ENCODE measurements around the gene SAC3D1. TPM values are rescaled to one million over a fixed set of nuclear protein-coding genes. Genes with fewer than 3 reads are reported as not detected.

The SAC3D1 gene
- polyA plus RNA-seq, 2 of the 4 experiments (the other 2 are of a cell fraction), result 12.9 to 29.0 TPM

DNA sequence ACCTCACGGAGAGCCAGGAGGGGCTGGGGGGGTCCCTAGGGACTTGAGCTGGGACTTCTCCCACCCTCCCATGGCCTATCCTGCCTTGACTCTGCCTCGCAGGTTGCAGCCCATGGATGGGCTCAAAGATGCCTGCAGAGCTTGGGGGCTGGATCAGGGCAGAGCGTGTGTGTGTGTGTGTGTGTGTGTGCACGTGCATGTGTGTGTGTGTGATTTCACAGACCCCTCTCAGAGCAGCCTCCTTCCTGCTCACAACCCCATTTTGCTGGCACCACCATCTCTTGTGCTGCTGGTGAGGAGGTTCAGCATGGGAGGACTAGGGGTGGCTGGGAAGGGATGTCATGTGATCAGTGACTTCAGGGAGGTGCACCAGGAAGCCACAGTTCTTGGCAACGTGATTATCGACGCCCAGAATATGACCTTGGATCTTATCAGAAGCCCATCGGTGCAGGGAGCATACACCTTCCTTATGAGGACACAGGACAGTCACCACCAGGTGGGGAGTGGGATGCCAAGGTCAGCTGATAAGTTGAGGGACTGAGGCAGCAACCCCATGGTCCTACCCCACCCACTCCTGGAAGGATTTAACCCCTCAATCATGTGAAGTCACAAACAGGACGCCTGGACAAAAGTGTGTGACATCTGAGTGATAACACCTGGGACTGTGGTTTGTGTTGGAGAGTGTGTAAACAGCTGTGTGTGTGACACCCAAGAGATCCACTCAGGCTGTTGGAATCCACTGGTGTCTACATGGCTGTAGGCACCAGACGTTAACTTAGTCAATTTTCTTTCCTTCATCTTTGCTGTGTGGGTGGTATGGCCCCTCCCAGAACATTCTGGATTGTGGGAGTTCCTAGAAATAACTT is 19.2 kb downstream of the SAC3D1 start:
- H3K9me3 ChIP-seq, result no peaks in the 10 kb centered on the region
- no peak; a peak in 1 of 6 replicates for ATAC-seq
- ChIA-PET POLR2A (no interaction called here), CTCF (interaction anchor here (2.2 kb wide), 1 partner anchor 18 kb away, joined by 4 read pairs; no protein-coding TSS in a partner anchor)
- H3K4me2 ChIP-seq, result no peak overlapping the region
- 49% methylated on average over 10 of the region's 10 CpGs for WGBS (ENCODE audit: missing lambda C conversion rate)
- no peak overlapping the region for H3K4me3 ChIP-seq
- no peak for FAIRE-seq
- no peak for TF ChIP-seq CHD4 (IDR thresholded peaks at IDR 0.05; ENCODE audit: borderline replicate concordance)
- no peak for TF ChIP-seq SREBF2 (IDR thresholded peaks at IDR 0.05)
- TF ChIP-seq, protein P1, sequence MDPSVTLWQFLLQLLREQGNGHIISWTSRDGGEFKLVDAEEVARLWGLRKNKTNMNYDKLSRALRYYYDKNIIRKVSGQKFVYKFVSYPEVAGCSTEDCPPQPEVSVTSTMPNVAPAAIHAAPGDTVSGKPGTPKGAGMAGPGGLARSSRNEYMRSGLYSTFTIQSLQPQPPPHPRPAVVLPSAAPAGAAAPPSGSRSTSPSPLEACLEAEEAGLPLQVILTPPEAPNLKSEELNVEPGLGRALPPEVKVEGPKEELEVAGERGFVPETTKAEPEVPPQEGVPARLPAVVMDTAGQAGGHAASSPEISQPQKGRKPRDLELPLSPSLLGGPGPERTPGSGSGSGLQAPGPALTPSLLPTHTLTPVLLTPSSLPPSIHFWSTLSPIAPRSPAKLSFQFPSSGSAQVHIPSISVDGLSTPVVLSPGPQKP (IDR thresholded peaks at IDR 0.05; ENCODE audit: low read depth, low read length), result no peak
- no peak for TF ChIP-seq BHLHE40 (IDR thresholded peaks at IDR 0.05; ENCODE audit: low read depth, low read length)
- TF ChIP-seq, protein P2, sequence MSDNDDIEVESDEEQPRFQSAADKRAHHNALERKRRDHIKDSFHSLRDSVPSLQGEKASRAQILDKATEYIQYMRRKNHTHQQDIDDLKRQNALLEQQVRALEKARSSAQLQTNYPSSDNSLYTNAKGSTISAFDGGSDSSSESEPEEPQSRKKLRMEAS (IDR thresholded peaks at IDR 0.05), result no peak
- TF ChIP-seq POLR2AphosphoS2 (conservative IDR thresholded peaks at IDR 0.05; ENCODE audit: low read length), result no peak
- TF ChIP-seq ZNF302 (CRISPR knock-in tag; IDR thresholded peaks at IDR 0.05), result no peak
- TF ChIP-seq CHD2 (IDR thresholded peaks at IDR 0.05; ENCODE audit: low read length, partially characterized antibody), result no peak
- TF ChIP-seq RFX5 (IDR thresholded peaks at IDR 0.05), result no peak
- no peak for TF ChIP-seq JUN (IDR thresholded peaks at IDR 0.05)
- no peak for TF ChIP-seq KDM5A (IDR thresholded peaks at IDR 0.05)
- DNase-seq (ENCODE audit: low read depth in 1 of 2, low spot score in 1 of 2), result no peak
- H3K4me1 ChIP-seq, result no peaks in the 10 kb centered on the region
- H3K27ac ChIP-seq, result no peak overlapping the region

GRCh38 chr11:65060913-65061408 is 20.0 kb downstream of the SAC3D1 start:
- FAIRE-seq, result no peak
- no peaks in the 10 kb centered on the region for H3K9me3 ChIP-seq
- ChIA-PET CTCF (interaction anchor here (2.2 kb wide), 1 partner anchor 17 kb away, joined by 4 read pairs; no protein-coding TSS in a partner anchor), POLR2A (no interaction called here)
- H3K4me3 ChIP-seq, result no peak overlapping the region
- 73% methylated on average over 9 of the region's 9 CpGs for WGBS (ENCODE audit: missing lambda C conversion rate)
- DNase-seq (ENCODE audit: low read depth in 1 of 2, low spot score in 1 of 2), result peak in 1 of 2 experiments; percentile 47
- no peak for TF ChIP-seq TP53 (CRISPR knock-in tag; IDR thresholded peaks at IDR 0.05)
- TF ChIP-seq, protein P3, sequence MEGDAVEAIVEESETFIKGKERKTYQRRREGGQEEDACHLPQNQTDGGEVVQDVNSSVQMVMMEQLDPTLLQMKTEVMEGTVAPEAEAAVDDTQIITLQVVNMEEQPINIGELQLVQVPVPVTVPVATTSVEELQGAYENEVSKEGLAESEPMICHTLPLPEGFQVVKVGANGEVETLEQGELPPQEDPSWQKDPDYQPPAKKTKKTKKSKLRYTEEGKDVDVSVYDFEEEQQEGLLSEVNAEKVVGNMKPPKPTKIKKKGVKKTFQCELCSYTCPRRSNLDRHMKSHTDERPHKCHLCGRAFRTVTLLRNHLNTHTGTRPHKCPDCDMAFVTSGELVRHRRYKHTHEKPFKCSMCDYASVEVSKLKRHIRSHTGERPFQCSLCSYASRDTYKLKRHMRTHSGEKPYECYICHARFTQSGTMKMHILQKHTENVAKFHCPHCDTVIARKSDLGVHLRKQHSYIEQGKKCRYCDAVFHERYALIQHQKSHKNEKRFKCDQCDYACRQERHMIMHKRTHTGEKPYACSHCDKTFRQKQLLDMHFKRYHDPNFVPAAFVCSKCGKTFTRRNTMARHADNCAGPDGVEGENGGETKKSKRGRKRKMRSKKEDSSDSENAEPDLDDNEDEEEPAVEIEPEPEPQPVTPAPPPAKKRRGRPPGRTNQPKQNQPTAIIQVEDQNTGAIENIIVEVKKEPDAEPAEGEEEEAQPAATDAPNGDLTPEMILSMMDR (IDR thresholded peaks at IDR 0.05), result 0 out of 3 replicates have a peak, but pooled peaks have one; percentile 17
- TF ChIP-seq, protein P4, sequence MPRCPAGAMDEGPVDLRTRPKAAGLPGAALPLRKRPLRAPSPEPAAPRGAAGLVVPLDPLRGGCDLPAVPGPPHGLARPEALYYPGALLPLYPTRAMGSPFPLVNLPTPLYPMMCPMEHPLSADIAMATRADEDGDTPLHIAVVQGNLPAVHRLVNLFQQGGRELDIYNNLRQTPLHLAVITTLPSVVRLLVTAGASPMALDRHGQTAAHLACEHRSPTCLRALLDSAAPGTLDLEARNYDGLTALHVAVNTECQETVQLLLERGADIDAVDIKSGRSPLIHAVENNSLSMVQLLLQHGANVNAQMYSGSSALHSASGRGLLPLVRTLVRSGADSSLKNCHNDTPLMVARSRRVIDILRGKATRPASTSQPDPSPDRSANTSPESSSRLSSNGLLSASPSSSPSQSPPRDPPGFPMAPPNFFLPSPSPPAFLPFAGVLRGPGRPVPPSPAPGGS (IDR thresholded peaks at IDR 0.05), result no peak
- no peak for TF ChIP-seq MYC (IDR thresholded peaks at IDR 0.05; ENCODE audit: borderline replicate concordance, low read length)
- TF ChIP-seq TFCP2L1 (CRISPR knock-in tag; IDR thresholded peaks at IDR 0.05), result no peak
- TF ChIP-seq HDAC2 (IDR thresholded peaks at IDR 0.05), result no peak
- TF ChIP-seq MAFK (IDR thresholded peaks at IDR 0.05; ENCODE audit: partially characterized antibody), result no peak
- peak in 1 of 2 experiments; percentile 31; a peak in 2 of 5 replicates for TF ChIP-seq RAD21 (conservative IDR thresholded peaks at IDR 0.05 in 1 of 2, IDR thresholded peaks at IDR 0.05 in 1 of 2)
- no peak for TF ChIP-seq FOSL2 (IDR thresholded peaks at IDR 0.05)
- no peak for TF ChIP-seq FOSL2 (CRISPR knock-in tag; IDR thresholded peaks at IDR 0.05)
- no peak for TF ChIP-seq CBX8 (IDR thresholded peaks at IDR 0.05)
- H3K4me2 ChIP-seq, result no peak overlapping the region
- ATAC-seq, result peak; percentile 9 to 75; a peak in 3 of 6 replicates
- H3K4me1 ChIP-seq, result no peaks in the 10 kb centered on the region
- H3K27ac ChIP-seq, result no peak overlapping the region
